ENCODE results near the gene HEBP1. TPM values are rescaled to one million over a fixed set of nuclear protein-coding genes. Genes with fewer than 3 reads are reported as not detected.

The HEBP1 gene, protein sequence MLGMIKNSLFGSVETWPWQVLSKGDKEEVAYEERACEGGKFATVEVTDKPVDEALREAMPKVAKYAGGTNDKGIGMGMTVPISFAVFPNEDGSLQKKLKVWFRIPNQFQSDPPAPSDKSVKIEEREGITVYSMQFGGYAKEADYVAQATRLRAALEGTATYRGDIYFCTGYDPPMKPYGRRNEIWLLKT
- 10 to 100 TPM; 40.5 to 62.7 TPM for total RNA-seq
- 10 to 100 TPM; 48.2 to 59.1 TPM for polyA plus RNA-seq
- long read RNA-seq, donor 1, transcript HEBP1-201 (4 exons, 1,173 nt), result major isoform, 36 of 53 reads
- long read RNA-seq, donor 1, partial matches to known transcripts, result 15 of 53 reads
- long read RNA-seq, donor 1, other reads (novel, unspliced or antisense), result 0 of 53 reads
- long read RNA-seq, donor 2, transcript HEBP1-201 (4 exons, 1,173 nt), result major isoform, 18 of 20 reads
- long read RNA-seq, donor 2, partial matches to known transcripts, result 0 of 20 reads
- long read RNA-seq, donor 2, other reads (novel, unspliced or antisense), result 0 of 20 reads
- long read RNA-seq, donor 3, transcript HEBP1-201 (4 exons, 1,173 nt), result major isoform, 25 of 27 reads
- long read RNA-seq, donor 3, partial matches to known transcripts, result 0 of 27 reads
- long read RNA-seq, donor 3, other reads (novel, unspliced or antisense), result 0 of 27 reads
- long read RNA-seq, donor 4, transcript HEBP1-201 (4 exons, 1,173 nt), result major isoform, 21 of 24 reads
- long read RNA-seq, donor 4, partial matches to known transcripts, result 0 of 24 reads
- long read RNA-seq, donor 4, other reads (novel, unspliced or antisense), result 0 of 24 reads
- long read RNA-seq, donor 5, transcript HEBP1-201 (4 exons, 1,173 nt), result major isoform, 42 of 46 reads
- long read RNA-seq, donor 5, partial matches to known transcripts, result 0 of 46 reads
- long read RNA-seq, donor 5, other reads (novel, unspliced or antisense), result 0 of 46 reads

DNA sequence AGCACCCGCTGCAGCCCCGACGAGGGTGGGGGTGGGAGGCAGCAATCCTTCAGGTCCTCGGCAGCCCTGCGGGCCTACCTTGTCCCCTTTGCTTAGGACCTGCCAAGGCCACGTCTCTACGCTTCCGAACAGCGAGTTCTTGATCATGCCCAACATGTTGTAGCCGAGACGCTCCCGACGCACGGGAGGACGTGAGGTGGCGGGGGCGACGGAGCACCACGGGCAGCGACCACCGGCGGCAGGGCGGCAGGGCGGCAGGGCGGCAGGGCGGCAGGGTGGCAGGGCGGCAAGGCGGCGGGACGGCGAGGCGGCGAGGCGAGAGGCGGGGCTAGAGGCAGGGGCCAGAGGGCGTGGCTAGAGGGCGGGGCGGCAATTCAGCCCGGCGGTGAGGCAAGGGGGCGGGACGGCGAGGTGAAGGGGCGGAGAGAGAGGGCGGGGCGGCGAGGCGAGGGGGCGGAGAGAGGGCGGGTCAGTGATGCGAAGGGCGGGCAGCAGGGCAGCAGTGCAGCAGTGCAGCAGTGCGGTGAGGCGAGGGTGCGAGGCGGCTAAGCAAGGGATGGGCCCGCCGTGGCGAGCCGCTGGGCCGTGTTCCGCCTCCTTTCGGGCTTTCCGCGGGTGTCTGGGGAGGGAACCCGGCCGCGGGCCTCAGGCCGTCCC, at the start of gene HEBP1:
HEBP1 (minus strand) TSS at position 307 of the 657 bp plus-strand sequence; CDS start at position 156, 151 bp downstream.
- WGBS, 2 donors, result 0 to 1% methylated on average over 49 to 69 of the region's 69 CpGs
- Histone ChIP-seq H3K9me3 (ENCODE audit: control insufficient read depth in 4 of 4, insufficient read depth in 3 of 4, low read length in 3 of 4) (no peaks in the 10 kb centered on the region), H3K36me3 (ENCODE audit: control insufficient read depth in 4 of 4, insufficient read depth in 4 of 4, low read length in 4 of 4) (peaks cover 0 to 3% (median 0%) of the 10 kb centered on the region in 4 donors), H3K4me3 (peak within 1 kb of the TSS; percentile 87), H3K27me3 (ENCODE audit: control insufficient read depth in 3 of 3, insufficient read depth in 3 of 3, low read length in 2 of 3) (no peaks in the 10 kb centered on the region), H3K27ac (ENCODE audit: low read depth in 1 of 2, low read length in 1 of 2) (peak within 1 kb of the TSS; percentile 94 to 97), H3K9ac (ENCODE audit: insufficient read depth in 1 of 2, low read length in 2 of 2) (peak within 1 kb of the TSS; percentile 66 to 87), H3K4me1 (ENCODE audit: control insufficient read depth in 5 of 5, insufficient read depth in 5 of 5, low read length in 5 of 5) (peaks cover 0 to 25% (median 9%) of the 10 kb centered on the region in 5 donors)
- DNase-seq (peak; percentile 95 to 98 (median 97)), ATAC-seq (ENCODE audit: insufficient read depth, low FRiP score) (peak; percentile 95)
- TF ChIP-seq, protein P1, sequence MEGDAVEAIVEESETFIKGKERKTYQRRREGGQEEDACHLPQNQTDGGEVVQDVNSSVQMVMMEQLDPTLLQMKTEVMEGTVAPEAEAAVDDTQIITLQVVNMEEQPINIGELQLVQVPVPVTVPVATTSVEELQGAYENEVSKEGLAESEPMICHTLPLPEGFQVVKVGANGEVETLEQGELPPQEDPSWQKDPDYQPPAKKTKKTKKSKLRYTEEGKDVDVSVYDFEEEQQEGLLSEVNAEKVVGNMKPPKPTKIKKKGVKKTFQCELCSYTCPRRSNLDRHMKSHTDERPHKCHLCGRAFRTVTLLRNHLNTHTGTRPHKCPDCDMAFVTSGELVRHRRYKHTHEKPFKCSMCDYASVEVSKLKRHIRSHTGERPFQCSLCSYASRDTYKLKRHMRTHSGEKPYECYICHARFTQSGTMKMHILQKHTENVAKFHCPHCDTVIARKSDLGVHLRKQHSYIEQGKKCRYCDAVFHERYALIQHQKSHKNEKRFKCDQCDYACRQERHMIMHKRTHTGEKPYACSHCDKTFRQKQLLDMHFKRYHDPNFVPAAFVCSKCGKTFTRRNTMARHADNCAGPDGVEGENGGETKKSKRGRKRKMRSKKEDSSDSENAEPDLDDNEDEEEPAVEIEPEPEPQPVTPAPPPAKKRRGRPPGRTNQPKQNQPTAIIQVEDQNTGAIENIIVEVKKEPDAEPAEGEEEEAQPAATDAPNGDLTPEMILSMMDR (IDR thresholded peaks at IDR 0.05; ENCODE audit: control extremely low read depth, extremely low read depth), result no peak

- Histone ChIP-seq H3K4me1 (ENCODE audit: control insufficient read depth in 5 of 5, insufficient read depth in 5 of 5, low read length in 5 of 5) (peaks cover 0 to 8% (median 0%) of the 10 kb centered on the region in 5 donors), H3K4me3 (no peak overlapping the region), H3K27me3 (ENCODE audit: control insufficient read depth in 3 of 3, insufficient read depth in 3 of 3, low read length in 2 of 3) (no peaks in the 10 kb centered on the region), H3K36me3 (ENCODE audit: control insufficient read depth in 4 of 4, insufficient read depth in 4 of 4, low read length in 4 of 4) (no peaks in the 10 kb centered on the region), H3K27ac (ENCODE audit: low read depth in 1 of 2, low read length in 1 of 2) (no peak overlapping the region), H3K9ac (ENCODE audit: insufficient read depth in 1 of 2, low read length in 2 of 2) (no peak overlapping the region), H3K9me3 (ENCODE audit: control insufficient read depth in 4 of 4, insufficient read depth in 3 of 4, low read length in 3 of 4) (no peaks in the 10 kb centered on the region)
- TF ChIP-seq, protein P1 (IDR thresholded peaks at IDR 0.05; ENCODE audit: control extremely low read depth, extremely low read depth), result no peak
- no peak for DNase-seq
- ATAC-seq (ENCODE audit: insufficient read depth, low FRiP score), result no peak
- WGBS, 2 donors, result 60 to 66% methylated on average over 3 of the region's 3 CpGs
Observed at GRCh38 chr12:13049816-13050215, 49.8 kb upstream of the HEBP1 start.

DNA sequence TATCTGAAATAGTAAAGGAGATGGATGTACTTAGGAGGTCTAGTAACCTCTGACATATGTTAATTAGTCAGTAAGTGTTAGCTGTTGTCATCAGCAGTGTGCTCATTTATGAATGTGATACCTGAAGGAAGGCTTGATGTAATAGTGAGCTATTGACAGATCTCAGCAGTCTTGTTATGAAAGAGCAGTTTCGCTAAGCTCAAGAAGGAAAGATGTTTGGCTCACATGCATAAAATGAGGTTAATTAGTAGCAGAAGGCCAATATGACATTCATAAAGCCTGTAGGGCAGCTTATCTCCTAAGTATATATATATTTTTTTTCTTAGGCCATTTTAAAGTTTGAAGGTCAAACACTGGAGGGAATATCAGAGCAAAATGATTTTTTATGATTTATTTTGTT, 46.9 kb upstream of the HEBP1 start:
- H3K4me3 ChIP-seq, result no peak overlapping the region
- no peak for DNase-seq
- no peaks in the 10 kb centered on the region for H3K9me3 ChIP-seq (ENCODE audit: control insufficient read depth in 4 of 4, insufficient read depth in 3 of 4, low read length in 3 of 4)
- WGBS, 2 donors, result 67 to 74% methylated on average over 1 of the region's 1 CpG
- TF ChIP-seq, protein P1 (IDR thresholded peaks at IDR 0.05; ENCODE audit: control extremely low read depth, extremely low read depth), result no peak
- no peak for ATAC-seq (ENCODE audit: insufficient read depth, low FRiP score)
- H3K27ac ChIP-seq (ENCODE audit: low read depth in 1 of 2, low read length in 1 of 2), result no peak overlapping the region
- no peak overlapping the region for H3K9ac ChIP-seq (ENCODE audit: insufficient read depth in 1 of 2, low read length in 2 of 2)
- H3K4me1 ChIP-seq (ENCODE audit: control insufficient read depth in 5 of 5, insufficient read depth in 5 of 5, low read length in 5 of 5), result peaks cover 0 to 9% (median 0%) of the 10 kb centered on the region in 5 donors
- no peaks in the 10 kb centered on the region for H3K36me3 ChIP-seq (ENCODE audit: control insufficient read depth in 4 of 4, insufficient read depth in 4 of 4, low read length in 4 of 4)
- peaks cover 0 to 3% (median 0%) of the 10 kb centered on the region in 3 donors for H3K27me3 ChIP-seq (ENCODE audit: control insufficient read depth in 3 of 3, insufficient read depth in 3 of 3, low read length in 2 of 3)
